K562 (cell line): ENCODE measurements around the gene SPATS1. TPM values are rescaled to one million over a fixed set of nuclear protein-coding genes. Genes with fewer than 3 reads are reported as not detected.
A peak's percentile ranks its signal among the peaks of the same experiment; 100 is the strongest.

Experiments used
- ATAC-seq: fragments of 200-7000 bp; cut with Tn5 transposase; 3 replicates; pipeline ENCODE4 v1.9.1; 2020; ENCODE audit warnings: moderate library complexity
- BruUV-seq: library from RNA; stranded (reverse); fragments of 400-500 nt; replicated peaks from 2 replicates; lab custom pipeline; 2021; lab: Mats Ljungman, UMichigan
- CTCF ChIA-PET: fragments of 300-600 bp; formaldehyde crosslinking; extraction: SDS; loops from one replicate; lab custom pipeline; 2021; ENCODE audit warnings: low intra/inter-chr PET ratio; lab: Yijun Ruan, JAX
- POLR2A ChIA-PET: fragments of 300-600, 350-650 bp; sonication (Branson Sonifier 250); formaldehyde crosslinking; extraction: SDS; loops from one replicate; lab custom pipeline; 2021; ENCODE audit warnings: antibody characterized with exemption, inconsistent platforms; lab: Yijun Ruan, JAX
- DNase-seq, 4 experiments: peaks; one replicate each; pipeline versions ENCODE4 v3.0.0 to v3.0.0-alpha.2; 2011 to 2018; ENCODE audit warnings: low spot score in 3 of 4, mixed read lengths in 3 of 4; ENCODE audit errors: extremely low read depth in 1 of 4
- FAIRE-seq: peaks from 2 replicates; lab custom pipeline; 2011; peaks lifted over from hg19 to GRCh38; lab: Jason Lieb, UNC
- H2AFZ ChIP-seq: 2 replicates; pipeline ENCODE4 v1.6.0; 2011; ENCODE audit warnings: low read depth, low read length, control low read depth, inconsistent platforms
- H3K27ac ChIP-seq: fragments of 200-600 bp; 3 replicates; pipeline ENCODE4 v1.8.0; 2011; ENCODE audit warnings: low read depth, mild to moderate bottlenecking, control low read depth, inconsistent platforms, low read length, moderate library complexity, mixed read lengths; ENCODE audit errors: extremely low read depth
- H3K27me3 ChIP-seq, 2 experiments: fragments of 300-600 bp in 1 of 2; 2 replicates in 1 of 2; 3 replicates in 1 of 2; pipeline versions ENCODE4 v1.6.0 to v1.8.0; 2011; ENCODE audit warnings: inconsistent platforms in 2 of 2, low read length in 2 of 2, mild to moderate bottlenecking in 1 of 2, mixed read lengths in 1 of 2, moderate library complexity in 1 of 2; ENCODE audit not compliant: control insufficient read depth in 2 of 2, insufficient read depth in 2 of 2
- H3K36me3 ChIP-seq: fragments of 300-600 bp; 3 replicates; pipeline ENCODE4 v1.8.0; 2011; ENCODE audit warnings: mild to moderate bottlenecking, low read length, inconsistent platforms; ENCODE audit not compliant: control insufficient read depth, insufficient read depth
- H3K4me1 ChIP-seq, 2 experiments: fragments of 200-600 bp in 1 of 2; replicated peaks in 1 of 2; 2 replicates in 1 of 2; 3 replicates in 1 of 2; pipeline versions ENCODE4 v1.5.1 to v1.8.0; 2011; ENCODE audit warnings: inconsistent platforms in 2 of 2, low read length in 2 of 2, mild to moderate bottlenecking in 1 of 2, mixed read lengths in 1 of 2, moderate library complexity in 1 of 2; ENCODE audit not compliant: control insufficient read depth in 2 of 2, insufficient read depth in 2 of 2
- H3K4me2 ChIP-seq: 2 replicates; pipeline ENCODE4 v1.6.1; 2011; ENCODE audit warnings: low read length, control low read depth, inconsistent platforms, mixed read lengths; ENCODE audit not compliant: insufficient read depth
- H3K4me3 ChIP-seq: fragments of 200-600 bp; sonication (generic), shearing (Covaris generic); 2 replicates; pipeline ENCODE4 v1.5.1; 2016; ENCODE audit warnings: control low read depth, inconsistent platforms
- H3K79me2 ChIP-seq: fragments of 200-600 bp; 3 replicates; pipeline ENCODE4 v1.8.0; 2011; ENCODE audit warnings: low read length, inconsistent platforms; ENCODE audit not compliant: control insufficient read depth, insufficient read depth
- H3K9ac ChIP-seq, 2 experiments: 2 replicates each; pipeline versions ENCODE4 v1.6.0 to v1.6.1; 2011; ENCODE audit warnings: low read depth in 2 of 2, low read length in 2 of 2, control low read depth in 1 of 2, inconsistent platforms in 1 of 2, mild to moderate bottlenecking in 1 of 2, mixed read lengths in 1 of 2; ENCODE audit not compliant: insufficient read depth in 1 of 2
- H3K9me1 ChIP-seq: one replicate; pipeline ENCODE4 v1.6.0; 2011; ENCODE audit warnings: inconsistent platforms, mild to moderate bottlenecking, low read length, moderate library complexity; ENCODE audit not compliant: control insufficient read depth, insufficient read depth
- H3K9me3 ChIP-seq: replicated peaks from 2 replicates; pipeline ENCODE4 v1.5.1; 2011; ENCODE audit warnings: low read depth, low read length, inconsistent platforms; ENCODE audit not compliant: control insufficient read depth, insufficient read depth
- H4K20me1 ChIP-seq: replicated peaks from 2 replicates; pipeline ENCODE4 v1.6.1; 2011; ENCODE audit warnings: low read length, inconsistent platforms, mixed read lengths; ENCODE audit not compliant: control insufficient read depth, insufficient read depth
- CCAR2 ChIP-seq: fragments of 200-400 bp; formaldehyde crosslinking; IDR thresholded peaks from 2 replicates; pipeline ENCODE4 v1.6.1; 2017; ENCODE audit warnings: mild to moderate bottlenecking, low read depth, low read length
- CREBBP ChIP-seq: IDR thresholded peaks from one replicate; pipeline ENCODE4 v1.6.1; 2012; ENCODE audit warnings: low read depth, mild to moderate bottlenecking, control low read depth, inconsistent platforms, low read length
- DACH1 ChIP-seq: fragments of 450-650 bp; IDR thresholded peaks from 2 replicates; pipeline ENCODE4 v1.6.1; 2018; ENCODE audit not compliant: partially characterized antibody
- GATA2 ChIP-seq: sonication (generic); formaldehyde crosslinking; IDR thresholded peaks from 2 replicates; pipeline ENCODE4 v1.4.0; 2020; ENCODE audit warnings: mild to moderate bottlenecking, missing genetic modification reagents
- HNRNPH1 ChIP-seq: fragments of 200-400 bp; formaldehyde crosslinking; optimal IDR thresholded peaks from 2 replicates; pipeline ENCODE3; 2017; ENCODE audit warnings: low read depth, mild to moderate bottlenecking, low read length, moderate library complexity
- MECOM ChIP-seq: fragments of 250-450 bp; sonication (Bioruptor Pico); IDR thresholded peaks from 2 replicates; pipeline ENCODE4 v1.8.0; 2022; ENCODE audit warnings: inconsistent platforms
- NFE2L1 ChIP-seq: fragments of 450-650 bp; IDR thresholded peaks from 2 replicates; pipeline ENCODE4 v1.6.1; 2016; ENCODE audit warnings: missing genetic modification characterization, low read depth, mild to moderate bottlenecking, missing compliant biosample characterization, moderate library complexity, borderline replicate concordance
- TBL1XR1 ChIP-seq, 2 experiments: IDR thresholded peaks; 2 replicates each; pipeline ENCODE4 v1.6.1; 2012; ENCODE audit warnings: improper control_type of control experiment in 2 of 2, low read length in 2 of 2, mild to moderate bottlenecking in 1 of 2
- TEAD4 ChIP-seq, 2 experiments: sonication (generic) in 1 of 2; formaldehyde crosslinking in 1 of 2; IDR thresholded peaks; 2 replicates each; pipeline versions ENCODE4 v1.6.1 to v1.8.0; 2012 to 2022; ENCODE audit warnings: borderline replicate concordance in 1 of 2, inconsistent platforms in 1 of 2, low read length in 1 of 2, mild to moderate bottlenecking in 1 of 2, missing genetic modification reagents in 1 of 2
- ZBTB7A ChIP-seq: IDR thresholded peaks from 2 replicates; pipeline ENCODE4 v1.6.1; 2011; ENCODE audit warnings: low read depth, mild to moderate bottlenecking, low read length, moderate library complexity, borderline replicate concordance; ENCODE audit not compliant: control insufficient read depth
- WGBS: fragments of 100-300 bp; shearing (Covaris generic); methylation state at CpG from one replicate; pipeline ENCODE4 v1.1.6; 2016; ENCODE audit warnings: low coverage, mixed read lengths; ENCODE audit not compliant: insufficient coverage; ENCODE audit errors: missing lambda C conversion rate; 5-methylcytosine and 5-hydroxymethylcytosine counted together
- in situ Hi-C: fragments of 300-500 bp; cut with MboI; formaldehyde crosslinking; loops from 4 replicates; pipeline ENCODE4 v1.15.0; 2018; ENCODE audit warnings: inconsistent platforms, mixed read lengths
- intact Hi-C: fragments of 100-400 bp; cut with micrococcal nuclease; formaldehyde crosslinking; loops from 2 replicates; pipeline ENCODE4 v1.14.2; 2022
- polyA plus RNA-seq, 8 experiments: library from polyadenylated mRNA; depleted of rRNA in 4 of 8; stranded (reverse) in 5 of 8; unstranded in 3 of 8; fragments of >200 nt; fragmentation: Nextera tagmentation in 2 of 8; fragmentation: Illumina TruSeq in 1 of 8; extraction: Ambion mirVana in 2 of 8; extraction: Trizol in 1 of 8; gene quantifications; 2 replicates each; pipeline versions ENCODE4 v1.2.1 to v1.2.3, GENCODE V29; 2011 to 2014; ENCODE audit warnings: inconsistent platforms in 1 of 8, missing spikeins in 1 of 8
- total RNA-seq, 7 experiments: library from RNA; depleted of rRNA in 6 of 7; stranded (reverse); fragments of >200 nt in 6 of 7; fragmentation: Illumina TruSeq in 2 of 7; extraction: Trizol in 2 of 7; gene quantifications; 2 replicates each; pipeline versions ENCODE4 v1.2.1 to v1.2.3, GENCODE V29; 2011 to 2021; ENCODE audit warnings: low replicate concordance in 1 of 7
- TF ChIP-seq, protein P1 (sequence below): sonication (generic); IDR thresholded peaks from 2 replicates; pipeline ENCODE4 v1.6.1; 2016
- TF ChIP-seq, protein P2 (sequence below), 2 experiments: fragments of 150-350 bp in 1 of 2; IDR thresholded peaks; 2 replicates each; pipeline ENCODE4 v1.6.1; 2012 to 2016; ENCODE audit warnings: low read depth in 2 of 2, low read length in 2 of 2, mild to moderate bottlenecking in 1 of 2, moderate library complexity in 1 of 2

SPATS1 gene
- total and polyA plus RNA-seq, 9 of the 15 experiments (the other 6 are each of a cell fraction or from before 2014, with no cell fraction given) = not detected

DNA sequence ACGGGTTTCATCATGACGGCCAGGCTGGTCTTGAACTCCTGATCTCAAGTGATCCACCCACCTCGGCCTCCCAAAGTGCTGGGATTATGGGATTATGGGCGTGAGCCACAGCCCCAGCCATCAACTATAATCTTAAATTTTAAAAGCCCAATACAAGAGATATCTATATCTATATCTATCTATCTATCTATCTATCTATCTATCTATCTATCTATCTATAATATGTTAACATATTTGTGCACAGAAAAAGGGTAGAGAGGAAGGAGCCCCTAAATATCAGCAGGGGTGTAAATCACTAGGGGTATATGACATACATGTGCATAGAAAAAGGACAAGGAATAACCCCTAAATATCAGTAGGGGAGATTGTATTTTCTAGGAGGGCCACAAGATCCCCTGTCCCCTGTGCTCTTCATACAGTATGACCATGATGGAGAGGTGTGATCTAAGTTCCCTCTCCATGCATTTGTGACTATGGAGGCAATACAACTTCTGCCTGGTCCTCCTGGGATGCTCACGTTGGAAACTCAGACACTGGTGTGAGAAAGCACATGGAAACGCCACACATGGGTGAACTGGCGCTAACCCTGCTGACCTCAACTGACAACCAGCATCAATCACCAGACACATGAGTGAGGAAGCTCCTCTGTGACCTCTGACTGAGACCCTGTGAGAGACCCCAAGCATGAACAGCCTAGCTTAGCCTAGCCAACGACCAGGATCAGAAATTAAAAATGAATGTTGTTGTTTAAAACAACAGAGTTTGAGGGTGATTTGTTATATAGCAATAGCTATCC is 1.2 kb upstream of the SPATS1 start (continued):
- no peak for TF ChIP-seq MECOM (CRISPR knock-in tag)
- TF ChIP-seq DACH1 = peak; percentile 95
- 0 out of 2 replicates have a peak, but pooled peaks have one; percentile 27 for TF ChIP-seq ZBTB7A

DNA sequence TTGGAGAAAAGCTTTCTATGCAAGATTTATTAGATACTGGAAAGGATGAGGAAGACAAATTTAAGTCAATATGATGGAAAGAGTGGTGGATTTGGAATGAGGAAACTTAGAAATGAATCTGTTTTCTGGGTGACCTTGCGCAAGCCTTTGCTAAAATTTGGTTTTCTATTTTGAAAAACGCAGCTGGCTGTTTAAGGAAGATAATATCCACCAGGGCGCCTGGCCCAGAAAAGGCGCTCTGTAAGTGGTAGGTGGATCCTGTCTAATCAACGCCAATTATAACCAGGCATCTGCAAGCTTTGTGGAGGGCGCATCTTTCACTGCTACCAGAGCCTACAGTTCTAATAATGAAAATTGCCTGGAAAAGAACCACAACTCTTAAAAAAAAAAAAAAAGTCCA is 398 bp upstream of the SPATS1 start:
- Histone ChIP-seq H3K9ac (no peak overlapping the region), H2AFZ (no peak overlapping the region), H3K9me1 (no peaks in the 10 kb centered on the region), H3K4me3 (no peak overlapping the region), H3K27me3 (peaks cover 30 to 46% of the 10 kb centered on the region in 2 experiments; a peak in 4 of 5 replicates), H3K27ac (no peak overlapping the region), H3K79me2 (no peaks in the 10 kb centered on the region), H3K4me1 (peaks cover 5 to 11% of the 10 kb centered on the region in 2 experiments; a peak in 3 of 5 replicates), H4K20me1 (no peaks in the 10 kb centered on the region), H3K9me3 (no peaks in the 10 kb centered on the region), H3K4me2 (no peak overlapping the region), H3K36me3 (no peaks in the 10 kb centered on the region)
- intact Hi-C loops (loop anchor here (5.0 kb wide), 1 partner anchor 115 kb away; no protein-coding TSS in a partner anchor), in situ Hi-C loops (loop anchor here (5.0 kb wide), 1 partner anchor 75 kb away; the partner anchor contains the start of gene NFKBIE)
- DNase-seq = peak in 2 of 4 experiments; percentile 44 to 46
- CTCF ChIA-PET = interaction anchor here (0.6 kb wide), 1 partner anchor 13 kb away, joined by 4 read pairs; no protein-coding TSS in a partner anchor
- BruUV-seq = no TSS peak
- no peak for FAIRE-seq
- ATAC-seq = peak; percentile 51
- 0% methylated on average over 6 of the region's 6 CpGs for WGBS
- POLR2A ChIA-PET = interaction anchor here (0.5 to 1.3 kb wide), 5 partner anchors 10 to 112 kb away, joined by 3 to 5 read pairs (median 4); partner anchors contain the start of gene AARS2
- TF ChIP-seq GATA2 (CRISPR knock-in tag) (0 out of 2 replicates have a peak, but pooled peaks have one; percentile 33), CCAR2 (no peak), CREBBP (no peak), HNRNPH1 (no peak), TEAD4 (IDR thresholded peaks at IDR 0.05; ENCODE audit: low read length) (peak; percentile 55; the same call in 1 of the 2 replicates), TEAD4 (CRISPR knock-in tag; IDR thresholded peaks at IDR 0.05; ENCODE audit: borderline replicate concordance) (no peak), NFE2L1 (tag) (no peak), TBL1XR1 (IDR thresholded peaks at IDR 0.05; ENCODE audit: low read length in 2 of 2) (no peak)
- TF ChIP-seq, protein P1, sequence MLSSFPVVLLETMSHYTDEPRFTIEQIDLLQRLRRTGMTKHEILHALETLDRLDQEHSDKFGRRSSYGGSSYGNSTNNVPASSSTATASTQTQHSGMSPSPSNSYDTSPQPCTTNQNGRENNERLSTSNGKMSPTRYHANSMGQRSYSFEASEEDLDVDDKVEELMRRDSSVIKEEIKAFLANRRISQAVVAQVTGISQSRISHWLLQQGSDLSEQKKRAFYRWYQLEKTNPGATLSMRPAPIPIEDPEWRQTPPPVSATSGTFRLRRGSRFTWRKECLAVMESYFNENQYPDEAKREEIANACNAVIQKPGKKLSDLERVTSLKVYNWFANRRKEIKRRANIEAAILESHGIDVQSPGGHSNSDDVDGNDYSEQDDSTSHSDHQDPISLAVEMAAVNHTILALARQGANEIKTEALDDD = no peak
- TF ChIP-seq, protein P2, sequence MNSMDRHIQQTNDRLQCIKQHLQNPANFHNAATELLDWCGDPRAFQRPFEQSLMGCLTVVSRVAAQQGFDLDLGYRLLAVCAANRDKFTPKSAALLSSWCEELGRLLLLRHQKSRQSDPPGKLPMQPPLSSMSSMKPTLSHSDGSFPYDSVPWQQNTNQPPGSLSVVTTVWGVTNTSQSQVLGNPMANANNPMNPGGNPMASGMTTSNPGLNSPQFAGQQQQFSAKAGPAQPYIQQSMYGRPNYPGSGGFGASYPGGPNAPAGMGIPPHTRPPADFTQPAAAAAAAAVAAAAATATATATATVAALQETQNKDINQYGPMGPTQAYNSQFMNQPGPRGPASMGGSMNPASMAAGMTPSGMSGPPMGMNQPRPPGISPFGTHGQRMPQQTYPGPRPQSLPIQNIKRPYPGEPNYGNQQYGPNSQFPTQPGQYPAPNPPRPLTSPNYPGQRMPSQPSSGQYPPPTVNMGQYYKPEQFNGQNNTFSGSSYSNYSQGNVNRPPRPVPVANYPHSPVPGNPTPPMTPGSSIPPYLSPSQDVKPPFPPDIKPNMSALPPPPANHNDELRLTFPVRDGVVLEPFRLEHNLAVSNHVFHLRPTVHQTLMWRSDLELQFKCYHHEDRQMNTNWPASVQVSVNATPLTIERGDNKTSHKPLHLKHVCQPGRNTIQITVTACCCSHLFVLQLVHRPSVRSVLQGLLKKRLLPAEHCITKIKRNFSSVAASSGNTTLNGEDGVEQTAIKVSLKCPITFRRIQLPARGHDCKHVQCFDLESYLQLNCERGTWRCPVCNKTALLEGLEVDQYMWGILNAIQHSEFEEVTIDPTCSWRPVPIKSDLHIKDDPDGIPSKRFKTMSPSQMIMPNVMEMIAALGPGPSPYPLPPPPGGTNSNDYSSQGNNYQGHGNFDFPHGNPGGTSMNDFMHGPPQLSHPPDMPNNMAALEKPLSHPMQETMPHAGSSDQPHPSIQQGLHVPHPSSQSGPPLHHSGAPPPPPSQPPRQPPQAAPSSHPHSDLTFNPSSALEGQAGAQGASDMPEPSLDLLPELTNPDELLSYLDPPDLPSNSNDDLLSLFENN (IDR thresholded peaks at IDR 0.05; ENCODE audit: low read depth in 2 of 2, low read length in 2 of 2) = no peak
